MM.1S (cell line): ENCODE results near the gene VPS25.

ENCODE experiments used
- EZH2 ChIP-seq: fragments of 300-600 bp; sonication (generic); optimal IDR thresholded peaks from 2 replicates; pipeline ENCODE3; 2017; ENCODE audit warnings: low read depth, mild to moderate bottlenecking, antibody characterized with exemption, low read length, mixed read lengths
- EZH2phosphoT487 ChIP-seq: fragments of 300-600 bp; sonication (generic); IDR thresholded peaks from 2 replicates; pipeline ENCODE4 v1.6.1; 2018; ENCODE audit warnings: antibody characterized with exemption, low read length
- TF ChIP-seq, protein P1 (sequence below): fragments of 300-600 bp; sonication (generic); IDR thresholded peaks from 2 replicates; pipeline ENCODE4 v1.5.1; 2016; ENCODE audit warnings: antibody characterized with exemption, low read length, mixed read lengths

- TF ChIP-seq EZH2 (no peak), EZH2phosphoT487 (no peak)
- TF ChIP-seq, protein P1, sequence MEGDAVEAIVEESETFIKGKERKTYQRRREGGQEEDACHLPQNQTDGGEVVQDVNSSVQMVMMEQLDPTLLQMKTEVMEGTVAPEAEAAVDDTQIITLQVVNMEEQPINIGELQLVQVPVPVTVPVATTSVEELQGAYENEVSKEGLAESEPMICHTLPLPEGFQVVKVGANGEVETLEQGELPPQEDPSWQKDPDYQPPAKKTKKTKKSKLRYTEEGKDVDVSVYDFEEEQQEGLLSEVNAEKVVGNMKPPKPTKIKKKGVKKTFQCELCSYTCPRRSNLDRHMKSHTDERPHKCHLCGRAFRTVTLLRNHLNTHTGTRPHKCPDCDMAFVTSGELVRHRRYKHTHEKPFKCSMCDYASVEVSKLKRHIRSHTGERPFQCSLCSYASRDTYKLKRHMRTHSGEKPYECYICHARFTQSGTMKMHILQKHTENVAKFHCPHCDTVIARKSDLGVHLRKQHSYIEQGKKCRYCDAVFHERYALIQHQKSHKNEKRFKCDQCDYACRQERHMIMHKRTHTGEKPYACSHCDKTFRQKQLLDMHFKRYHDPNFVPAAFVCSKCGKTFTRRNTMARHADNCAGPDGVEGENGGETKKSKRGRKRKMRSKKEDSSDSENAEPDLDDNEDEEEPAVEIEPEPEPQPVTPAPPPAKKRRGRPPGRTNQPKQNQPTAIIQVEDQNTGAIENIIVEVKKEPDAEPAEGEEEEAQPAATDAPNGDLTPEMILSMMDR = no peak
Measured at GRCh38 chr17:42767512-42767911, 5.7 kb upstream of the VPS25 start.
